ENCODE data around the gene IL13RA2.

- TF ChIP-seq CTCF (IDR thresholded peaks at IDR 0.05), result no peak
- no peak for TF ChIP-seq POLR2A (IDR thresholded peaks at IDR 0.05)
Observed at GRCh38 chrX:115029869-115030570, 12.6 kb upstream of the IL13RA2 start.
